Measurements from ENCODE around the gene DIO3. TPM values are rescaled to one million over a fixed set of nuclear protein-coding genes. Genes with fewer than 3 reads are reported as not detected.
A peak's percentile ranks its signal among the peaks of the same experiment; 100 is the strongest.

The DIO3 gene
- total and polyA plus RNA-seq, 4 donors: 0.91 to 7.1 (median 1.4) TPM

GRCh38 chr14:101591121-101591520 is 29.8 kb downstream of the DIO3 start:
- H3K9me3 ChIP-seq (ENCODE audit: control insufficient read depth in 4 of 4, insufficient read depth in 3 of 4, low read length in 3 of 4): peaks cover 0 to 9% (median 0%) of the 10 kb centered on the region in 4 donors
- no peak overlapping the region for H3K4me3 ChIP-seq
- H3K27ac ChIP-seq (ENCODE audit: low read depth in 1 of 2, low read length in 1 of 2): no peak overlapping the region
- ATAC-seq (ENCODE audit: insufficient read depth, low FRiP score): no peak
- H3K4me1 ChIP-seq (ENCODE audit: control insufficient read depth in 5 of 5, insufficient read depth in 5 of 5, low read length in 5 of 5): peaks cover 0 to 7% (median 0%) of the 10 kb centered on the region in 5 donors
- H3K27me3 ChIP-seq (ENCODE audit: control insufficient read depth in 3 of 3, insufficient read depth in 3 of 3, low read length in 2 of 3): no peaks in the 10 kb centered on the region
- H3K36me3 ChIP-seq (ENCODE audit: control insufficient read depth in 4 of 4, insufficient read depth in 4 of 4, low read length in 4 of 4): no peaks in the 10 kb centered on the region
- TF ChIP-seq CTCF (IDR thresholded peaks at IDR 0.05; ENCODE audit: control extremely low read depth, extremely low read depth): no peak
- H3K9ac ChIP-seq (ENCODE audit: insufficient read depth in 1 of 2, low read length in 2 of 2): no peak overlapping the region
- peak in 2 of 3 donors; percentile 7 to 44 for DNase-seq
- WGBS, 2 donors: 60 to 71% methylated on average over 5 of the region's 5 CpGs

GRCh38 chr14:101591582-101591981 is 30.3 kb downstream of the DIO3 start:
- Histone ChIP-seq H3K9ac (ENCODE audit: insufficient read depth in 1 of 2, low read length in 2 of 2) (no peak overlapping the region), H3K4me3 (no peak overlapping the region), H3K27me3 (ENCODE audit: control insufficient read depth in 3 of 3, insufficient read depth in 3 of 3, low read length in 2 of 3) (no peaks in the 10 kb centered on the region), H3K27ac (ENCODE audit: low read depth in 1 of 2, low read length in 1 of 2) (no peak overlapping the region), H3K9me3 (ENCODE audit: control insufficient read depth in 4 of 4, insufficient read depth in 3 of 4, low read length in 3 of 4) (peaks cover 0 to 13% (median 0%) of the 10 kb centered on the region in 4 donors), H3K4me1 (ENCODE audit: control insufficient read depth in 5 of 5, insufficient read depth in 5 of 5, low read length in 5 of 5) (peaks cover 0 to 10% (median 0%) of the 10 kb centered on the region in 5 donors), H3K36me3 (ENCODE audit: control insufficient read depth in 4 of 4, insufficient read depth in 4 of 4, low read length in 4 of 4) (no peaks in the 10 kb centered on the region)
- no peak for TF ChIP-seq CTCF (IDR thresholded peaks at IDR 0.05; ENCODE audit: control extremely low read depth, extremely low read depth)
- no peak for DNase-seq
- WGBS, 2 donors: 92 to 94% methylated on average over 5 of the region's 5 CpGs
- ATAC-seq (ENCODE audit: insufficient read depth, low FRiP score): no peak

- Histone ChIP-seq H3K9ac (ENCODE audit: insufficient read depth in 1 of 2, low read length in 2 of 2) (no peak overlapping the region), H3K9me3 (ENCODE audit: control insufficient read depth in 4 of 4, insufficient read depth in 3 of 4, low read length in 3 of 4) (peaks cover 0 to 17% (median 0%) of the 10 kb centered on the region in 4 donors), H3K4me3 (no peak overlapping the region), H3K4me1 (ENCODE audit: control insufficient read depth in 5 of 5, insufficient read depth in 5 of 5, low read length in 5 of 5) (peaks cover 0 to 13% (median 0%) of the 10 kb centered on the region in 5 donors), H3K36me3 (ENCODE audit: control insufficient read depth in 4 of 4, insufficient read depth in 4 of 4, low read length in 4 of 4) (no peaks in the 10 kb centered on the region), H3K27me3 (ENCODE audit: control insufficient read depth in 3 of 3, insufficient read depth in 3 of 3, low read length in 2 of 3) (no peaks in the 10 kb centered on the region), H3K27ac (ENCODE audit: low read depth in 1 of 2, low read length in 1 of 2) (no peak overlapping the region)
- ATAC-seq (ENCODE audit: insufficient read depth, low FRiP score) (no peak), DNase-seq (no peak)
- TF ChIP-seq CTCF (IDR thresholded peaks at IDR 0.05; ENCODE audit: control extremely low read depth, extremely low read depth): no peak
- 91 to 94% methylated on average over 7 of the region's 7 CpGs for WGBS, 2 donors
These were observed 32.3 kb downstream of the DIO3 start for GRCh38 chr14:101593411-101594238.
